Panc1 (cell line): Measurements from ENCODE around the gene OR2A5. TPM values are rescaled to one million over a fixed set of nuclear protein-coding genes. Genes with fewer than 3 reads are reported as not detected.

ENCODE experiments used
- ATAC-seq: fragments of 200-7000 bp; cut with Tn5 transposase; 2 replicates; pipeline ENCODE4 v1.9.1; 2020; ENCODE audit warnings: mild to moderate bottlenecking, moderate library complexity
- BruUV-seq: library from RNA; stranded (reverse); fragments of 400-500 nt; replicated peaks from 2 replicates; lab custom pipeline; 2021; lab: Mats Ljungman, UMichigan
- CTCF ChIA-PET: fragments of 300-600 bp; sonication (Branson Sonifier 250); formaldehyde crosslinking; loops from one replicate; lab custom pipeline; 2022; ENCODE audit warnings: antibody characterized with exemption; lab: Charles Lee
- POLR2A ChIA-PET: fragments of 300-600 bp; sonication (Branson Sonifier 250); formaldehyde crosslinking; loops from one replicate; lab custom pipeline; 2022; ENCODE audit warnings: antibody characterized with exemption; lab: Charles Lee
- DNase-seq: peaks from one replicate; pipeline ENCODE4 v3.0.0-alpha.2; 2010; ENCODE audit warnings: low read depth, low spot score
- H3K27ac ChIP-seq: 2 replicates; pipeline ENCODE4 v1.5.1; 2011; ENCODE audit warnings: mild to moderate bottlenecking, low read length, inconsistent platforms
- H3K27me3 ChIP-seq: fragments of 200-500 bp; sonication (Bioruptor generic); 2 replicates; pipeline ENCODE4 v1.6.0; 2014; ENCODE audit warnings: low read length, inconsistent platforms; ENCODE audit not compliant: control insufficient read depth, insufficient read depth
- H3K36me3 ChIP-seq: fragments of 200-500 bp; sonication (Bioruptor generic); 2 replicates; pipeline ENCODE4 v1.5.1; 2014; ENCODE audit warnings: inconsistent platforms, mild to moderate bottlenecking, low read length, moderate library complexity; ENCODE audit not compliant: control insufficient read depth, insufficient read depth
- H3K4me1 ChIP-seq: 2 replicates; pipeline ENCODE4 v1.5.1; 2011; ENCODE audit warnings: inconsistent platforms, mild to moderate bottlenecking, low read length, moderate library complexity; ENCODE audit not compliant: control insufficient read depth, insufficient read depth
- H3K4me3 ChIP-seq, 2 experiments: 2 replicates each; pipeline ENCODE4 v1.5.1; 2011 to 2012; ENCODE audit warnings: low read depth in 2 of 2, low read length in 2 of 2, mild to moderate bottlenecking in 2 of 2, inconsistent platforms in 1 of 2, moderate library complexity in 1 of 2
- H3K9me3 ChIP-seq: fragments of 200-500 bp; sonication (Bioruptor generic); 2 replicates; pipeline ENCODE4 v1.5.1; 2014; ENCODE audit warnings: low read depth, mild to moderate bottlenecking, inconsistent platforms, low read length, moderate library complexity; ENCODE audit not compliant: control insufficient read depth, insufficient read depth
- POLR2AphosphoS5 ChIP-seq: IDR thresholded peaks from 2 replicates; pipeline ENCODE4 v1.6.1; 2012; ENCODE audit warnings: mild to moderate bottlenecking, low read depth, low read length, moderate library complexity
- SIN3A ChIP-seq: IDR thresholded peaks from 2 replicates; pipeline ENCODE4 v1.6.1; 2012; ENCODE audit warnings: low read depth, mild to moderate bottlenecking, low read length, moderate library complexity, borderline replicate concordance; ENCODE audit not compliant: insufficient read depth
- TCF7L2 ChIP-seq: IDR thresholded peaks from 2 replicates; pipeline ENCODE4 v1.6.1; 2011; ENCODE audit warnings: mild to moderate bottlenecking, low read depth, low read length, inconsistent platforms
- in situ Hi-C: cut with HindIII; loops from 2 replicates; pipeline ENCODE4 v1.10.0; 2016; ENCODE audit warnings: low sequenced_read_pairs, low pct_unique_long_range_greater_than_20kb
- intact Hi-C: fragments of 100-400 bp; cut with micrococcal nuclease; formaldehyde crosslinking; loops from one replicate; pipeline ENCODE4 v1.10.0; 2022; ENCODE audit not compliant: unreplicated experiment
- total RNA-seq: library from RNA; stranded (reverse); gene quantifications from one replicate; pipeline ENCODE4 v1.2.1, GENCODE V29; 2021; ENCODE audit not compliant: unreplicated experiment
- TF ChIP-seq, protein P1 (sequence below), 2 experiments: IDR thresholded peaks; 2 replicates each; pipeline ENCODE4 v1.6.1; 2011 to 2012; ENCODE audit warnings: low read depth in 2 of 2, control low read depth in 1 of 2, low read length in 1 of 2, mild to moderate bottlenecking in 1 of 2, moderate library complexity in 1 of 2; ENCODE audit not compliant: insufficient read depth in 1 of 2
- TF ChIP-seq, protein P2 (sequence below): fragments of 450-650 bp; IDR thresholded peaks from 2 replicates; pipeline ENCODE4 v1.5.1; 2017; ENCODE audit warnings: mild to moderate bottlenecking

Gene OR2A5
- total RNA-seq, 1 experiment from 2014 or later: not detected

GRCh38 chr7:144024213-144024612 lies 24.5 kb upstream of the OR2A5 start:
- CTCF ChIA-PET: no interaction called here
- H3K36me3 ChIP-seq: no peaks in the 10 kb centered on the region
- TF ChIP-seq TCF7L2: no peak
- TF ChIP-seq POLR2AphosphoS5: no peak
- TF ChIP-seq, protein P1, sequence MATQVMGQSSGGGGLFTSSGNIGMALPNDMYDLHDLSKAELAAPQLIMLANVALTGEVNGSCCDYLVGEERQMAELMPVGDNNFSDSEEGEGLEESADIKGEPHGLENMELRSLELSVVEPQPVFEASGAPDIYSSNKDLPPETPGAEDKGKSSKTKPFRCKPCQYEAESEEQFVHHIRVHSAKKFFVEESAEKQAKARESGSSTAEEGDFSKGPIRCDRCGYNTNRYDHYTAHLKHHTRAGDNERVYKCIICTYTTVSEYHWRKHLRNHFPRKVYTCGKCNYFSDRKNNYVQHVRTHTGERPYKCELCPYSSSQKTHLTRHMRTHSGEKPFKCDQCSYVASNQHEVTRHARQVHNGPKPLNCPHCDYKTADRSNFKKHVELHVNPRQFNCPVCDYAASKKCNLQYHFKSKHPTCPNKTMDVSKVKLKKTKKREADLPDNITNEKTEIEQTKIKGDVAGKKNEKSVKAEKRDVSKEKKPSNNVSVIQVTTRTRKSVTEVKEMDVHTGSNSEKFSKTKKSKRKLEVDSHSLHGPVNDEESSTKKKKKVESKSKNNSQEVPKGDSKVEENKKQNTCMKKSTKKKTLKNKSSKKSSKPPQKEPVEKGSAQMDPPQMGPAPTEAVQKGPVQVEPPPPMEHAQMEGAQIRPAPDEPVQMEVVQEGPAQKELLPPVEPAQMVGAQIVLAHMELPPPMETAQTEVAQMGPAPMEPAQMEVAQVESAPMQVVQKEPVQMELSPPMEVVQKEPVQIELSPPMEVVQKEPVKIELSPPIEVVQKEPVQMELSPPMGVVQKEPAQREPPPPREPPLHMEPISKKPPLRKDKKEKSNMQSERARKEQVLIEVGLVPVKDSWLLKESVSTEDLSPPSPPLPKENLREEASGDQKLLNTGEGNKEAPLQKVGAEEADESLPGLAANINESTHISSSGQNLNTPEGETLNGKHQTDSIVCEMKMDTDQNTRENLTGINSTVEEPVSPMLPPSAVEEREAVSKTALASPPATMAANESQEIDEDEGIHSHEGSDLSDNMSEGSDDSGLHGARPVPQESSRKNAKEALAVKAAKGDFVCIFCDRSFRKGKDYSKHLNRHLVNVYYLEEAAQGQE (IDR thresholded peaks at IDR 0.05; ENCODE audit: insufficient read depth in 1 of 2, low read depth in 2 of 2, low read length in 1 of 2): no peak
- TF ChIP-seq, protein P2, sequence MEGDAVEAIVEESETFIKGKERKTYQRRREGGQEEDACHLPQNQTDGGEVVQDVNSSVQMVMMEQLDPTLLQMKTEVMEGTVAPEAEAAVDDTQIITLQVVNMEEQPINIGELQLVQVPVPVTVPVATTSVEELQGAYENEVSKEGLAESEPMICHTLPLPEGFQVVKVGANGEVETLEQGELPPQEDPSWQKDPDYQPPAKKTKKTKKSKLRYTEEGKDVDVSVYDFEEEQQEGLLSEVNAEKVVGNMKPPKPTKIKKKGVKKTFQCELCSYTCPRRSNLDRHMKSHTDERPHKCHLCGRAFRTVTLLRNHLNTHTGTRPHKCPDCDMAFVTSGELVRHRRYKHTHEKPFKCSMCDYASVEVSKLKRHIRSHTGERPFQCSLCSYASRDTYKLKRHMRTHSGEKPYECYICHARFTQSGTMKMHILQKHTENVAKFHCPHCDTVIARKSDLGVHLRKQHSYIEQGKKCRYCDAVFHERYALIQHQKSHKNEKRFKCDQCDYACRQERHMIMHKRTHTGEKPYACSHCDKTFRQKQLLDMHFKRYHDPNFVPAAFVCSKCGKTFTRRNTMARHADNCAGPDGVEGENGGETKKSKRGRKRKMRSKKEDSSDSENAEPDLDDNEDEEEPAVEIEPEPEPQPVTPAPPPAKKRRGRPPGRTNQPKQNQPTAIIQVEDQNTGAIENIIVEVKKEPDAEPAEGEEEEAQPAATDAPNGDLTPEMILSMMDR: no peak
- TF ChIP-seq SIN3A: no peak
- no peak for DNase-seq
- in situ Hi-C loops (no loop called here), intact Hi-C loops (no loop called here)
- H3K27me3 ChIP-seq: peaks cover 6% of the 10 kb centered on the region; the same call in 1 of the 2 replicates
- H3K9me3 ChIP-seq: no peaks in the 10 kb centered on the region
- no TSS peak for BruUV-seq
- no peak overlapping the region for H3K27ac ChIP-seq
- H3K4me3 ChIP-seq: no peak overlapping the region
- H3K4me1 ChIP-seq: no peaks in the 10 kb centered on the region
- POLR2A ChIA-PET: no interaction called here
- ATAC-seq: no peak

DNA sequence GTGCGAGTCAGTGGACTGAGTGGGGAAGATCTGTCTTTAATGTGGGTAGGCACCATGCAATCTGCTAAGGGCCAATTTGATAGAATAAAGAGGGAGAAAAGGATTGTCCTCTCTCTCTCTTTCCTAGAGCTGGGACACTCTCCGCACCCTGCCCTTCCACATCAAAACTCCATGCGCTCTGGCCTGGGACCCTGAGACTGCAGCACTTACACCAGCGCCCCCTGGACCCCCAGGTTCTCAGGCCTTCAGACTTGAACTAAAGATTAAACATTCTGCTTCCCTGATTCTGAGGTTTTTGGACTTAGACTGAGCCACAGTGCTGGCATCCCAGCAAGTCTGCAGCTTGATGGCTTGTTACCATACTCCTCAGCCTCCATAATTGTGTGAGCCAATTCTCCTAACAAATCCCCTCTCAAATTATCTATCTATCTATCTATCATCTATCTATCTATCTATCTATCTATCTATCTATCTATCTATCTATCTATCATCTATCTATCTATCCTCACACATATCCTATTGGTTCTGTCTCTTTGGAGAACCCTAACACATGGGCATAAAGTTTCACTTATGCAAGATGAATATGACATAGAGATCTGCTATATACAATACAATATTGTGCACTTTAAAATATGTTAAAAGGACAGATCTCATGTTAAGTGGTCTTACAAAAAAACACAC lies 22.4 kb upstream of the OR2A5 start:
- Histone ChIP-seq H3K36me3 (no peaks in the 10 kb centered on the region), H3K4me3 (no peak overlapping the region), H3K4me1 (no peaks in the 10 kb centered on the region), H3K27me3 (peaks cover 8% of the 10 kb centered on the region), H3K9me3 (no peaks in the 10 kb centered on the region), H3K27ac (no peak overlapping the region)
- TF ChIP-seq, protein P1 (IDR thresholded peaks at IDR 0.05; ENCODE audit: insufficient read depth in 1 of 2, low read depth in 2 of 2, low read length in 1 of 2): no peak
- TF ChIP-seq, protein P2: no peak
- TF ChIP-seq TCF7L2: no peak
- TF ChIP-seq POLR2AphosphoS5: no peak
- TF ChIP-seq SIN3A: no peak
- ATAC-seq: no peak
- DNase-seq: no peak
- POLR2A ChIA-PET: no interaction called here
- BruUV-seq: no TSS peak
- intact Hi-C loops (no loop called here), in situ Hi-C loops (no loop called here)
- CTCF ChIA-PET: no interaction called here
